Activated CD8-positive, alpha-beta memory T cell treated with anti-CD3 and anti-CD28 coated beads, Interleukin-2, amount 50 U/mL, for 1 hour (primary cell): ENCODE data around the gene EVL.
A peak's percentile ranks its signal among the peaks of the same experiment; 100 is the strongest.
"Not testable (repeated sequence)": the region's sequence is repeated elsewhere in the genome, so short reads cannot be mapped to it uniquely, and the experiment has no call there.

Experiments
- DNase-seq: peaks from one replicate; pipeline ENCODE4 v3.0.0-alpha.2; 2020; ENCODE audit errors: extremely low read depth

EVL gene

DNA sequence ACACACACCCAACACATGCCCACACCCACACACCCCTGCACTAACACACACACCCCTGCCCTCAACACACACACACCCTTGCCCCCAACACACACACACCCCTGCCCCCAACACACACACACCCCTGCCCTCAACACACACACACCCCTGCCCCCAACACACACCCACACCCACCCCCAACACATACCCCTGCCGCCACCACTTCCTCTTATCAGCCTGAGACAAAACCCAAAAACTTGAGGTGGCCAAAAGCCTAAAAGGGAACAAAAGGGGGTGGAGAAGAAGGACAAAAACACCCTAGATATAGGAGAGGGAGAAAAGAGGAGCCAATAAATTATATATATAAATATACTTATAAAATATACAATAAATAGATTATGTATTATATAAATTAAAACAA lies 103.3 kb downstream of the EVL start:
- DNase-seq, result no peak

- DNase-seq, result no peak
Measured at GRCh38 chr14:100170880-100171279, 105.7 kb downstream of the EVL start.

GRCh38 chr14:100172811-100173210 lies 107.6 kb downstream of the EVL start:
- no peak for DNase-seq

DNA sequence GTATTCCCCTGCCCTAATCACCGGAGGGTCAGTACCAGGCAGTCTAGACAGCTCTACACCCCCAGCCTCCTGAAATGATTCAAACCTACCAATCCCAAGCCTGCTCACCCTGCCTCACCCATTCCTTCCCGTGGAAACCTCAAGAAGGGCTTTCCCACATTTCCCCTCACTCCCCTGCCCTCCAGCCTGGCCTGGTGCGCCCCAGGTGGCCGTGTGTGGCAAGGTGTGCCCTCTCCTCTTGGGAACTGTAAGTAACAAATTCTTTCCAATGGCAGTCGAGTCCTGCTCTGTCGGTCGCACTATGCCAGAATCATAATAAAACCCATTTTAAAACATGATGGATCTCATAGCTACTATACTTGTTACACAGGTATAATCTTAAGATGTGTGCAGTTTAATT lies 108.1 kb downstream of the EVL start:
- no peak for DNase-seq

GRCh38 chr14:100176811-100177327 lies 111.6 kb downstream of the EVL start:
- DNase-seq, result no peak

- DNase-seq, result no peak
Measured at GRCh38 chr14:100178691-100179090, 113.5 kb downstream of the EVL start.

GRCh38 chr14:100180671-100181070 lies 115.4 kb downstream of the EVL start:
- DNase-seq, result not testable (repeated sequence)

- not testable (repeated sequence) for DNase-seq
Measured at GRCh38 chr14:100181876-100182551, 116.8 kb downstream of the EVL start.

DNA sequence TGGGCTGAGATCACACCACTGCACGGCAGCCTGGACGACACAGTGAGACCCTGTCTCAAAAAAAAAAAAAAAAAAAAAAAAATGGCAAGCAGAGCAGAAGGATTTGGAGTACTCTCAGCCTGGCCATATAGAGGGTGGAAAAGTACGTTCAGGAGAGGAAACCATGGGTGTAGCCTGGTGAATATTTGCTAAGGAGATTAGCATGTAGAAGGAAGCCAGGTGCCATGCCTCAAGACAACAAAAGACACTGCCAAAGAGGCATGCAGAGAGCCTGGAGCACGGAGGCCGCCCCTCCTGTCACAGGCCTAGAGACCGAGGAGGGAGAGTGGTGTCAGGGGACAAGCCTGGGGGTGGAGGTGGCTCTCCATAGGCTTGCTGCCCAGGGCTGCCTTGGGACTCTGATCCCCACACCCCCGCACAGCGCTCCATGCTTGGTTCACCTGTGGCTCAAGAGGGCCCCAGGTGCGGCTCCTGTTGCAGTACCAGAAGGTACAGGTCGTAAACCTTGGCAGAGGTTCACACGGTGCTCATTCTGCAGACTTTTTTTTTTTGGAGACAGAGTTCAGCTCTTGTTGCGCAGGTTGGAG lies 122.1 kb downstream of the EVL start:
- no peak for DNase-seq

DNA sequence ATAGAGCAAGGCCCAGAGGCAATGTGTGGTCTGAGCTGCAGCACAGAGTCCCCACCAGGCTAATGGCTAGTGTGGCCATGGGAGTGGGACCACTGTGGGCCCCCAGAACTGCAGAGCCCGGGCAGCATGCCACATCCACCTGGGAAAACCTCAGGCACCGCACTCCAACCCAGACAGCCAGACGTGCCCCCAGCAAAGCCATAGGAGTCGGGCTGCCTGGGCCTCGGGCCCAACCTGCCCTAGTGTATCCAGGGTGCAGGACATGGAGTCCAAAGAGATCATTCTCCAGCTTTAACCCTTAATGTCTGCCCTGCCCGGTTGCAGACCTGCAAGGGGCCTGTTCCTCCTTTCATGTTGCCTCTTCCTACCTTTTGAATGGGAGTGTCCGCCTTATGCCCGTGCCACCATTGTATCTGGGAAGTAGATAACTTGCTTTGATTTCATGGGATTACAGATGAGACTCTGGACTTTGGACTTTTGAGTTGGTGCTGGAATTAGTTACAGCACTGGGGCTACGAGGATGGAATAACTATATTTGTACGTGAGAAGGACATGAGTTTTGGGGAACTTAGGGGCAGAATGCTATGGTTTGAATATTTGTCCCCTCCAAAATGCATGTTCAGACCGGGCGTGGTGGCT lies 123.3 kb downstream of the EVL start:
- no peak for DNase-seq

GRCh38 chr14:100190126-100190525 lies 124.9 kb downstream of the EVL start:
- DNase-seq, result no peak

GRCh38 chr14:100191584-100192249 lies 126.5 kb downstream of the EVL start:
- DNase-seq, result no peak

DNA sequence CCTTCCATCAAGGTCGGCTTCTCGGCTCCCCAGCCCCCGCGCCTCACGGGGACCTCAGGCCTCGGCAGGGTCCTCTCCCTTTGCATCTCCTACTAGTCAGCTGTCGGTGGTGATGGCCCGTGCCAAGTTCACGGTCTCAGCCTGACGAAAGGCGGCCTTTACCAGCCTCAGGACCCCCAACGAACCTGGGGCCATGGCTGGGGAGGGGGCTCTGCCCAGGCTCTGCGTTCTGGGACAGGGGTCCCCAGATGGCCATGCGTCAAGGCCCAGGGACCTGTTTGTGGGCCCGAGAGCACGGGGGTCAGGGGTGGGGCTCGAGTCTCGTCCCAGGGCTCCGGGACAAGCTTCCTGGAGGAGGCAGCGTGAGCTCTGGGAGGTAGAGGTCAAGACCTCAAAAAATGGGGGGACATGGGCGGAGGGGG lies 127.0 kb downstream of the EVL start:
- no peak for DNase-seq

GRCh38 chr14:100192672-100193416 lies 127.6 kb downstream of the EVL start:
- DNase-seq, result peak; percentile 99
